ENCODE results near the gene GSK3A.
"Not testable (repeated sequence)": the region's sequence is repeated elsewhere in the genome, so short reads cannot be mapped to it uniquely, and the experiment has no call there.

GSK3A gene

DNA sequence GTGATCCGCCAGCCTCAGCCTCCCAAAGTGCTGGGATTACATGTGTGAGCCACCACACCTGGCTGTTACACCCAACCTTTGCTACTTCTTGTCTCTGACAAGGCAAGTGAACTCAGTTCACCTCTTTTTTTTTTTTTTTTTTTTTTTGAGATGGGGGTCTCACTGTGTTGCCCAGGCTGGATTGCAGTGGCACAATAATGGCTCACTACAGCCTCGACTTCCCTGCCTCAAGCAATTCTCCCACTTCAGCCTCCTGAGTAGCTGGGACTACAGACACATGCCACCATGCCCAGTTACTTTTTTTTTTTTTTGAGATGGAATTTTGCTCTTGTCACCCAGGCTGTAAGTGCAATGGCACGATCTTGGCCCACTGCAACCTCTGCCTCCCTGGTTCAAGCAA is 15.4 kb upstream of the GSK3A start:
- H2BK5ac ChIP-seq (ENCODE audit: low read depth, low read length, poor library complexity, severe bottlenecking); H3K14ac ChIP-seq (ENCODE audit: low read length in 2 of 2); H3K23ac ChIP-seq (ENCODE audit: low read length in 2 of 2); DNase-seq; H2BK15ac ChIP-seq (ENCODE audit: low read depth, poor library complexity, severe bottlenecking); H3K27ac ChIP-seq (ENCODE audit: low read length, poor library complexity, severe bottlenecking); H3K18ac ChIP-seq (ENCODE audit: low read depth in 1 of 2, low read length in 2 of 2); H3K4me1 ChIP-seq (ENCODE audit: control insufficient read depth, insufficient read depth, low read depth, low read length); H2AFZ ChIP-seq (ENCODE audit: low read depth, low read length); H2AK5ac ChIP-seq (ENCODE audit: low read length, severe bottlenecking); H2BK120ac ChIP-seq (ENCODE audit: low read depth, low read length); H2BK12ac ChIP-seq (ENCODE audit: low read length in 2 of 2); H3K4me3 ChIP-seq (ENCODE audit: insufficient read depth in 1 of 2, low read depth in 1 of 2, low read length in 2 of 2); H3K4ac ChIP-seq (ENCODE audit: low read depth in 1 of 2, low read length in 2 of 2); H3K9ac ChIP-seq (ENCODE audit: low read length); H4K8ac ChIP-seq (ENCODE audit: low read length); H3K36me3 ChIP-seq (ENCODE audit: control insufficient read depth in 1 of 2, insufficient read depth in 2 of 2, low read depth in 1 of 2, low read length in 2 of 2); H3K79me1 ChIP-seq (replicated peaks; ENCODE audit: low read length, poor library complexity, severe bottlenecking); H3K9me3 ChIP-seq (ENCODE audit: control insufficient read depth, low read length); H3K27me3 ChIP-seq (ENCODE audit: control insufficient read depth in 1 of 2, insufficient read depth in 1 of 2, low read length in 2 of 2); H3K4me2 ChIP-seq (ENCODE audit: low read length, poor library complexity, severe bottlenecking); H4K91ac ChIP-seq (ENCODE audit: low read length): not testable (repeated sequence)
- WGBS = 98% methylated on average over 3 of the region's 3 CpGs

DNA sequence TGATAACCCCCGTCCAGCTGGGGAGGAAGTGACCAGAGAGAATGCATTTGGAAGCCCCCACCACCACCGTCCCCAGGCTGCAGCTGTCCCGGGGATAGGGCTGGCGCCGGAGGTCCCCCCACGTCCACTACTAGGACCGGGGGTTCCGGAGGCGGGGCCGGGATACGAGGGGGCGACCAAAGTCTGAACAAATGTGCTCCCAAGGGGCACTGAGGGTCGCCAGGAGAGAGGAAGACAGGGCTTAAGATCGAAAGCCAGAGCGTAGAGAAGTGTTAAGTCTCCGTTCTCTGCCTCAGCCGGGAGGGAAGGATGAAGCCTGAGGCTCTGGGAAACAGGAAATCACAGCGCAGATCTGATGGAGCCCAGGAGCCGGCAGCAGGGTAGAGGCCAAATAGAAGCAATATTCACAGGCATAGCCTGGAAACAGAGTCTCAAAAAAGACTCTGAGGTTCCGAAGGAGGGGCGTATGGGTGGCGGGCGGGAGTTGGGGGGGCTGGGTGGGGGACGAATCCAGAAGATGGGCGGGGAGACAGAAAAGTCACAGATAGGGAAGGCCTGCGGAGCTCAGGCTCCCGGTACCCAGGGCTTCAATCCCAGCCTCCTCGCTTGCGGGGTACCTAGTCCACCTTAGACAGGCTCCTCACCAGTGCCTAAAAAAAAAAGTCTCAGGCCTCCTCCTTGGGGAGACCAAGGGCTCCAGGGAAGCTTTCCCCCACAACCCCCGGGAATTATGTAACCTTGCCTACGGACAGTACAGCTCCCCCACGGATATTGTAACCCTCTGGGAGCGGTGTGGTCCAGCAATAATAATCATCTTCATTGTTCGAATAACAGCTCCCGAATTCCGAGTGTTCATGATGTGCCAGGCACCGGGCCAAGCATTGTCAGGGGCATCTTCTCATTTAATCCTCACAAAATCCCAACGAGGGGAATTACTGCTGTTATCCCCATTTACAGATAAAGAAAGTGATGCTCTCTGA is 13.7 kb upstream of the GSK3A start:
- Histone ChIP-seq H3K36me3 (ENCODE audit: control insufficient read depth in 1 of 2, insufficient read depth in 2 of 2, low read depth in 1 of 2, low read length in 2 of 2) (peaks cover 0 to 5% of the 10 kb centered on the region in 2 experiments), H4K8ac (ENCODE audit: low read length) (peak overlapping the region; percentile 82), H3K4me2 (ENCODE audit: low read length, poor library complexity, severe bottlenecking) (peak overlapping the region; percentile 100), H3K9me3 (ENCODE audit: control insufficient read depth, low read length) (no peaks in the 10 kb centered on the region), H4K91ac (ENCODE audit: low read length) (peak overlapping the region; percentile 90), H3K4ac (ENCODE audit: low read depth in 1 of 2, low read length in 2 of 2) (peak overlapping the region; percentile 77 to 98), H2AFZ (ENCODE audit: low read depth, low read length) (peak overlapping the region; percentile 61), H2BK5ac (ENCODE audit: low read depth, low read length, poor library complexity, severe bottlenecking) (peak overlapping the region; percentile 88), H3K27ac (ENCODE audit: low read length, poor library complexity, severe bottlenecking) (peak overlapping the region; percentile 95), H2AK5ac (ENCODE audit: low read length, severe bottlenecking) (peak overlapping the region; percentile 65), H3K23ac (ENCODE audit: low read length in 2 of 2) (peak overlapping the region in 1 of 2 experiments; percentile 23), H2BK12ac (ENCODE audit: low read length in 2 of 2) (peak overlapping the region in 1 of 2 experiments; percentile 84), H3K27me3 (ENCODE audit: control insufficient read depth in 1 of 2, insufficient read depth in 1 of 2, low read length in 2 of 2) (no peaks in the 10 kb centered on the region), H3K18ac (ENCODE audit: low read depth in 1 of 2, low read length in 2 of 2) (peak overlapping the region; percentile 96 to 98), H3K4me3 (ENCODE audit: insufficient read depth in 1 of 2, low read depth in 1 of 2, low read length in 2 of 2) (peak overlapping the region; percentile 60 to 83), H3K14ac (ENCODE audit: low read length in 2 of 2) (peak overlapping the region; percentile 59 to 95), H3K79me1 (replicated peaks; ENCODE audit: low read length, poor library complexity, severe bottlenecking) (peaks cover 4% of the 10 kb centered on the region), H3K9ac (ENCODE audit: low read length) (peak overlapping the region; percentile 91), H2BK120ac (ENCODE audit: low read depth, low read length) (peak overlapping the region; percentile 89), H3K4me1 (ENCODE audit: control insufficient read depth, insufficient read depth, low read depth, low read length) (peaks cover 24% of the 10 kb centered on the region), H2BK15ac (ENCODE audit: low read depth, poor library complexity, severe bottlenecking) (peak overlapping the region; percentile 95)
- DNase-seq = peak; percentile 78
- WGBS = 10% methylated on average over 38 of the region's 38 CpGs

DNA sequence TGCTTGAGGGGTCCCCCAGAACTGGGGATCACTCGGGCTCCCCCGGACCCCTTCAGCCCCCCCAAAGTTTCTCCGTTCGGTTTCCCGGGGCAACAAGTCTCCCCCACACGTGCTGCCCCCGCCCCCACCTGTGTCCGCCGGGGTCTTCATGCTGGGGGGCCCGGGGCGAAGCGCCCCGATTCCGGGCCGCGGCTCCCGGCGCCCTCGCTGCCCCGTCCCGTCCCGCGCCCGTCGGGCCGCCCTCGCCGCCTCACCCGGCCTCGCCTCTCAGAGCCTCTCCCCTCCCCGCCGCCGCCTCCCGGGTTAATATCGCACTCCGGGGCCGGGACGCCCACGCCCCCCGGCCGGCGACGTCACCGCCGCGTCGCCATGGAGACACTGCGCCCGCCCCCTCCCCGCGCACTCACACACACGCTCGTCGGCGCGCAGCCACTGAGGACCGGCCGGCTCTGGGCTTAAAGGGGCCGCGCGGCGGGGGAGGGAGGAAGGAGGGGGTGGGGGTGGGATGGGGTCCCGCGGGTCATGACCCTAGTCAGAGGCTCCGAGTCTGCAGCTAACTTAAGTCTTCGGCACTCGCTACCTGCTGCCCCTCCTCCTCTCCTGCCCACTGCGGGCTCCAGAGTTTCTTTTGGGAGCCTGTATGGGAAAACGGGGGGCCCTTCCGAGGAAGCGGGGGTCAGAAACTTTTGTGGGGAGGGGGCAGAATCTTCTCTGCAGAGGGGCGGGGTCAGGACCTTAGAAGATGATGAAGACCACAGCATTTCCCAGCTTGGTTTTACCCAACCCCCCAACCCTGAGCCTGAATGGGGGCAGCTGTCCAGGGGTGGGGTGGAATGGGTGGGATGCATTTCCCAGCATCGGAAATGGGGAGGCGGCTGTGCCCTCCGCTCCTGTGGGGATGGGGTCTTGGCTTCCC is 12.7 kb upstream of the GSK3A start, which contains the start of gene ERF:
TSS of gene ERF (minus strand) at position 279 of the 916 bp plus-strand sequence. CDS start at position 150, 129 bp downstream.
- 0% methylated on average over 21 of the region's 75 CpGs for WGBS
- peak within 1 kb of the TSS; percentile 67 for H2AK5ac ChIP-seq (ENCODE audit: low read length, severe bottlenecking)
- DNase-seq = peak; percentile 90

More for the DNA sequence above, 12.7 kb upstream of the GSK3A start, which contains the start of gene ERF:
- peak within 1 kb of the TSS; percentile 95 for H4K91ac ChIP-seq (ENCODE audit: low read length)
- H3K79me1 ChIP-seq (replicated peaks; ENCODE audit: low read length, poor library complexity, severe bottlenecking) = peaks cover 4% of the 10 kb centered on the region
- H3K4ac ChIP-seq (ENCODE audit: low read depth in 1 of 2, low read length in 2 of 2) = peak within 1 kb of the TSS; percentile 82 to 98
- H2AFZ ChIP-seq (ENCODE audit: low read depth, low read length) = peak within 1 kb of the TSS; percentile 10
- no peaks in the 10 kb centered on the region for H3K27me3 ChIP-seq (ENCODE audit: control insufficient read depth in 1 of 2, insufficient read depth in 1 of 2, low read length in 2 of 2)
- peak within 1 kb of the TSS; percentile 98 to 99 for H3K18ac ChIP-seq (ENCODE audit: low read depth in 1 of 2, low read length in 2 of 2)
- peak within 1 kb of the TSS; percentile 95 for H3K27ac ChIP-seq (ENCODE audit: low read length, poor library complexity, severe bottlenecking)
- H2BK15ac ChIP-seq (ENCODE audit: low read depth, poor library complexity, severe bottlenecking) = peak within 1 kb of the TSS; percentile 98
- peak within 1 kb of the TSS; percentile 91 to 94 for H3K23ac ChIP-seq (ENCODE audit: low read length in 2 of 2)
- H2BK120ac ChIP-seq (ENCODE audit: low read depth, low read length) = peak within 1 kb of the TSS; percentile 96
- peak within 1 kb of the TSS; percentile 90 for H4K8ac ChIP-seq (ENCODE audit: low read length)
- H3K9ac ChIP-seq (ENCODE audit: low read length) = peak within 1 kb of the TSS; percentile 97
- H3K4me1 ChIP-seq (ENCODE audit: control insufficient read depth, insufficient read depth, low read depth, low read length) = peaks cover 29% of the 10 kb centered on the region
- H3K9me3 ChIP-seq (ENCODE audit: control insufficient read depth, low read length) = no peaks in the 10 kb centered on the region
- H3K4me2 ChIP-seq (ENCODE audit: low read length, poor library complexity, severe bottlenecking) = peak within 1 kb of the TSS; percentile 100
- peak within 1 kb of the TSS; percentile 88 for H2BK5ac ChIP-seq (ENCODE audit: low read depth, low read length, poor library complexity, severe bottlenecking)
- peak within 1 kb of the TSS in 1 of 2 experiments; percentile 95 for H2BK12ac ChIP-seq (ENCODE audit: low read length in 2 of 2)
- peak within 1 kb of the TSS; percentile 98 to 99 for H3K14ac ChIP-seq (ENCODE audit: low read length in 2 of 2)
- peak within 1 kb of the TSS; percentile 90 to 99 for H3K4me3 ChIP-seq (ENCODE audit: insufficient read depth in 1 of 2, low read depth in 1 of 2, low read length in 2 of 2)
- peaks cover under 1 to 14% of the 10 kb centered on the region in 2 experiments for H3K36me3 ChIP-seq (ENCODE audit: control insufficient read depth in 1 of 2, insufficient read depth in 2 of 2, low read depth in 1 of 2, low read length in 2 of 2)
